GM21737 (cell line): ENCODE results near the gene DNAJB2.
A peak's percentile ranks its signal among the peaks of the same experiment; 100 is the strongest.

Experiments used
- ATAC-seq: cut with Tn5 transposase; IDR thresholded peaks from one replicate; pipeline ENCODE4 v1.9.1; 2021; ENCODE audit warnings: mild to moderate bottlenecking, moderate library complexity; ENCODE audit not compliant: unreplicated experiment

Gene DNAJB2

DNA sequence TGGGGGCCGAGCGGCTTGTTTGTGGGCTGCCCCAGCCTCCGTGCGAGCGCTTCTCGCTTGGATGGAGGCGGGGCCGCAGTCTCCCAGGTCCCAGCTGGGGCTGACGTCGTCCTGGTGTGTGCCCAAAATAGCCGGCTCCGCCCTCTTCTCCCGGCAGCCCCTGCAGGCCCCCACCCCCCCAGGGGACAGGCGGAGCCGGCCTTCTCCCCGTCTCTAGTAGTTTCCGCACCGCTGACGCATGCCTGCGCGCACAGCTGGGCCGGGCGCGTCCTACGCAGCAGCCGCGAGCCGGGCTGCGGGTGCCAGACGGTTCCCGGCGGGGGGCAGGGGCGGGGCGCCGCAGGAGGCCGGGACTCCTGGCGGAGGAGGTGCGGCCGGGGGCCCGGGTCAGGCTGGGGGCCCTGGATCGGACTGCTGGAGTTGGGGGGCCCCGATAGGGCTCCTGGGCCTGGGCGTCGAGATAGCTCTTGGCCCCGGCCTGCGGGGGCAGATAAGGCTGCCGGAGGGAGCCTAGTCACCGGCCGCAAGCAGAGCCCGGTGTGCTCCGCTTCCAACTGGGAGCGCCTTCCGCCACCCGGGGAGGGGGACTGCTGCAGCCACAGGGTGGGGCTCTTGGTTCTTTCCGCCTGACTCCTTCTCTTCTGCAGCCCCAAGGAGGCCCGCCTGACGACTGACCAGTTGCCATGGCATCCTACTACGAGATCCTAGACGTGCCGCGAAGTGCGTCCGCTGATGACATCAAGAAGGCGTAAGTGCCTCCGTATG, at the start of gene DNAJB2:
DNAJB2 (plus strand) TSS at position 216 of the 765 bp plus-strand sequence; CDS start at position 684, 468 bp downstream.
- peak; percentile 85 for ATAC-seq

DNA sequence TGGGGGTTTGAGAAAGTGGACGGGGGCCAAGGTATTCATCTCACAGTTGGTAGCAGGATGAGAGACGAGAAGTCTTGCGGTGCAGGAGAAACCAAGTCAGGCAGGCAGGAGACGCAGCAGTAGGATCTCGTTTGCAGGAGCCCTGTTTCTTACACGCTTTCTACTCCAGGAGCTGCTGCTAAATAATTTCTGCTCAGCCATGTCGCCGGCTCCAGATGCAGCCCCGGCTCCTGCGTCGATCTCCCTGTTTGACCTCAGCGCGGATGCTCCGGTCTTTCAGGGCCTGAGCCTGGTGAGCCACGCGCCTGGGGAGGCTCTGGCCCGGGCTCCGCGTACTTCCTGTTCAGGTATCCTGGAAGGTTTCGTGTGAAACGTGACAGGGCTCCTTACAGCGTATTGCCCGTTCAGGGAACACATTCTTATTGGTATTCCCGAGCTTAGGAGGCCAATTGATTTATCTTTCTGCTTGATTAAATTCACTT, 49.1 kb upstream of the DNAJB2 start:
- ATAC-seq, result no peak

DNA sequence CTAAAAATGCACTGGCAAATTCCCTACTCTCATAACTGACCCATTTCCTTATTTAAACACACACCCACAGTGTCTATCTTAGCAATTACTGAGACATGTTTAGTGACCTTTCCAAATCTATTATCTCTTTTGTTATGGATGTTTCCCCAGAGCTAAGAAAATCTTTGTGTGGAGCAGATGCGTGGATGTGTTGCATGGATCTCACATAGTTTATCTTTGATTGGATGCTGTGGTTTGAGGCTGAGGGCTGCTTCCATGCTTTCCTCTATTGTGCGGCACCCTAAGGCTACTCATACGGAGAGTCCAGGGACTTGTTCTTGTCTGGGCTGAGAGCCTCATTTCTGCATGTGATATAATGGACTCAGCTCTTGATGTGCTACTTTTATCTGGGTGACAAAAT, 44.8 kb upstream of the DNAJB2 start:
- ATAC-seq, result no peak

DNA sequence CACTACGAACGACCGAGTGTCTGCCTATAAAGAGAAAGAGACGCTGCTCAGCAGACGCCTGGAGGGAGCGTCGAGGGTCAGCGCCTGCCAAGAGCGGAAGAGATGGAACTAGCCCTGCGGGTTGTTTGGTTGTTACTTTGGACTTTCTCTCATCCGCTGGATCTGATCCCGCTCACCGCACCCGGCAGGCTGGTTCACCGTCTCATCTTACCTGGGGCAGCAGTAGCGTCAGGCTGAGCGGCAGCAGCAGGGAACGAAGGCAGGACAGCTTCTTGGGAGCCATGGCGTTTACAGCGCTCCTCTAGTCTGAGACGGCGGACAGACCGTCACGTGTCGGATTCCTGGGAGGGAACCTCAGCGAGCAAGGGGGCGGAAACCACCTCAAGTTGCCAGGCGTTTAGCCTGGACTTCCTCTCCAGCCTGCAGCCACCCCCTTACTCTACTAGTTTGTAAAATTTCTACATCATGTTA, 35.8 kb upstream of the DNAJB2 start:
- ATAC-seq, result no peak

DNA sequence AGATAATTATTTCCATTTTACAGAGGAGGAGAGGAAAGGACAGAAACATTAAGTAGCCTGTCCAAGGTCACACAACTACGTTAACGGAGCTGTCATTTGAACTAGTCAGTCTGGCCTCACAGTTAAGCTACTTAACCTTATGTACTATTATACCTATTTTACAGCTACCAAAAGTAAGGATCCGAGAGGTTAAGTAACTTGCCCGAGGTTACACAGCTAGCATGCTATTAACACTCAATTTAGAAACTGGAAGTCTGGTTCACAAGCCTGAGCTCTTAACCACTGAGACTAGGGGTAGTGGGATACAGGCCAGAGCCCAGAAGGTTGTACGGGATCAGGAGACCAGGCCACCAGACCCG, 34.4 kb upstream of the DNAJB2 start:
- ATAC-seq, result no peak

DNA sequence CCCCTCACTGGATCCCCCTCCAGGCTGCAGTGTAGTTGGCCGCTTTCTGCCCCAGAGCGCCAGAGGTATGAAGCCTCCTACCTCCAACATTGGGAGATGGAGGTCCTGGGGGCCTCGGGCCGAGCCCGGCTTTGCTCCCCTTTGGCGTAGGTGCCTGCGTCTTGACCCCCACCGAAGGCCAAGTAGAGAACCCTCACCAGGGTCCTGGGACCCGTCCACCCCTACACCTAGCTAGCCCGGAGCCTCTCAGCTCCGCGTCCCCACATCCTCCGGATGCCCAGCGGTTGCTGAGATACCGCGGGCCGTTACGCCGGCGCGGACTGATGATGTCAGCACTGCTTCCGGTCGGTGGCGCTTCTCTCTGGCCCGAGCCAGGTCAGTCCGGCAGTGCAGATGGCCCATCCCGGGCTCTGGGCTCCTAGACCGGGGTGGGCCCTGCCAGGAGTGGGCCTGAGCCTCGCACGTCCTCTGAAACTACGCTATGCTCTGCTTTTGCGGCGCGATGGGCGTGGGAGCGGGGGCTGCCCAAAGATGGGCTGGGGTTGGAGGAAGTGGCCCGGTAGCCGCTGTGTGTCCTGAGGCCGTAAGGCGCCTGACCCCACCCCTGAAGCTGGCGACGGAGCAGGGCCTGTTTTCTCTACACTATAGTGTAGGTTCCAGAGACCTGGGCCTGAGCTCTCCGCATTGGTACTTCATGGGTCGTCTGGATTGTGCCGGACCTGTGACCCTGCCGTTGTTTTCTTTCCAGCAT, 33.8 kb upstream of the DNAJB2 start, which contains the start of the genes GLB1L and STK16:
GLB1L (minus strand) TSS at position 297 of the 751 bp plus-strand sequence. CDS start 1,871 bp downstream, outside the sequence.
STK16 (plus strand) TSS at position 332 of the 751 bp plus-strand sequence. CDS start 521 bp downstream, outside the sequence.
- ATAC-seq, result peak; percentile 61

DNA sequence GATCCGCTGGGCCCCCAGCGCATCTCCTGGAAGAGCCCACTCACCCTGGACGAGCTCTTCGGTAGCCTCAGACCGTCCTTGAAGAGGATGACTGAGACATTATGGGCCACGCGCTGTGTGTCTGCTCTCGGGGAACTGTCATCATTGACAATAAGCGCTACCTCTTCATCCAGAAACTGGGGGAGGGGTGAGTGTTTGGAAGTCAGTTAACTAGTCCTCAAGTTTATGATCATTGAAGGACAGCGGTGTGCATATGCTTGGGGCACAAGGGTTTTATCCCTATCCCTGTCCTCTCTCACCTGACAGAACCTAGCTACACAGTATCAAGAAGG, 33.3 kb upstream of the DNAJB2 start:
- ATAC-seq, result no peak

DNA sequence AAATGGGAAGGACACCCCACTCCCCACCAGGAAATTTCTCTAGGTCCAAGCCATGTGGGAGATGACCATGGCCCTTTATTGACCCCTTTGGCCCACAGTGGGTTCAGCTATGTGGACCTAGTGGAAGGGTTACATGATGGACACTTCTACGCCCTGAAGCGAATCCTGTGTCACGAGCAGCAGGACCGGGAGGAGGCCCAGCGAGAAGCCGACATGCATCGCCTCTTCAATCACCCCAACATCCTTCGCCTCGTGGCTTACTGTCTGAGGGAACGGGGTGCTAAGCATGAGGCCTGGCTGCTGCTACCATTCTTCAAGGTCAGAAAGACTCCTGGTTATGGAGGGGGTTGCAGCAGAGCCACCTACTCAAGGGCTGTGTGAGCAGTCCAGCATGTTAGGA, 32.6 kb upstream of the DNAJB2 start:
- ATAC-seq, result no peak

DNA sequence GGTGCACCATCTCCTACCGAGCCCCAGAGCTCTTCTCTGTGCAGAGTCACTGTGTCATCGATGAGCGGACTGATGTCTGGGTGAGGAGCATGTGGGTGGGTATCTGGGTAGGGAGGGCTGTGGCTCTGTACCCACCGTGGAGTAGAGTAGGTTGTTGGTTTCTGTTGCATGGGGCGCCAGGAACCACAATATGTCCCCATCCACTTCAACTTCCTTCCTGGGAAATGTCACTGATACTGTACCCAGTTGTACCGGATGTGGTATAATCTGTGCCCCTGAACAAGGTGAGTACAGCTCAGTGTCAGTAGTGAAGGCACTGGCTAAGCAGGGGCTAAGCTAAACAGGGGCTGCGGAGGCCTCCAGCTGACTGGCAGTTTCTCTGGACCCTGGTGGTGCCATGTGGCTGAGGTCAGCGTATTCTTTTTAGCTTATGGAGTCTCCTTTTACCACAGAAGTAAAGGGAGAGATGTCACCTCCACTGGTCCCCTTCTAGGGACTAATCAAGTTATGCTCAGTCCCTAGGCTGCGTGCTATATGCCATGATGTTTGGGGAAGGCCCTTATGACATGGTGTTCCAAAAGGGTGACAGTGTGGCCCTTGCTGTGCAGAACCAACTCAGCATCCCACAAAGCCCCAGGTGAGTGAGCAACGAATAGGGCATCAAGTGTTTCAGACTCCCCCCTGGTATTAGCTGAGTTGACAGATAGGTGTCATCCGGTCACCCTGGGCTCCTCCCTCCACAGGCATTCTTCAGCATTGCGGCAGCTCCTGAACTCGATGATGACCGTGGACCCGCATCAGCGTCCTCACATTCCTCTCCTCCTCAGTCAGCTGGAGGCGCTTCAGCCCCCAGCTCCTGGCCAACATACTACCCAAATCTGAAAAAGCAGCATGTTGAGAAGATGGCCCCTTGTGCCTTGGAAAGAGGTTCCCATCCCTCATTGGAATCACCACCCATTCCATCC, 31.2 kb upstream of the DNAJB2 start:
- ATAC-seq, result no peak

DNA sequence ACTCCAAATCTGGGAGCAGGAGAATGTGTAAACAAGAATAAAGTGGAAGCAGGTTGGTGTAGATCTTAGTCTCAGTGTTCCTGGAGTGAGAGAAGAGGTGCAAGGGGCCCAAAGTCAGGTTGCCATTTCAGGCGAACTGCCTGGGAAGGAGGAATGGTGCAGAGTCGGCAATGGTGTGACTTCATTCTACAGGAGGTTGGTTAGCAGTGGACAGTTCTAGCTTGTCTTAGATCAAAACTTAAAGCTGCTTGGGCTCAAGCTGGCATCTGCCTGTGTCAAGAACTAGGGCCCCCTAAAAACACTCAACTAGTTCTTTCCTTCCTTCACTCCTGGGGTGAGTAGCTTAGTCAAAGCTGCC, 30.3 kb upstream of the DNAJB2 start:
- ATAC-seq, result no peak

DNA sequence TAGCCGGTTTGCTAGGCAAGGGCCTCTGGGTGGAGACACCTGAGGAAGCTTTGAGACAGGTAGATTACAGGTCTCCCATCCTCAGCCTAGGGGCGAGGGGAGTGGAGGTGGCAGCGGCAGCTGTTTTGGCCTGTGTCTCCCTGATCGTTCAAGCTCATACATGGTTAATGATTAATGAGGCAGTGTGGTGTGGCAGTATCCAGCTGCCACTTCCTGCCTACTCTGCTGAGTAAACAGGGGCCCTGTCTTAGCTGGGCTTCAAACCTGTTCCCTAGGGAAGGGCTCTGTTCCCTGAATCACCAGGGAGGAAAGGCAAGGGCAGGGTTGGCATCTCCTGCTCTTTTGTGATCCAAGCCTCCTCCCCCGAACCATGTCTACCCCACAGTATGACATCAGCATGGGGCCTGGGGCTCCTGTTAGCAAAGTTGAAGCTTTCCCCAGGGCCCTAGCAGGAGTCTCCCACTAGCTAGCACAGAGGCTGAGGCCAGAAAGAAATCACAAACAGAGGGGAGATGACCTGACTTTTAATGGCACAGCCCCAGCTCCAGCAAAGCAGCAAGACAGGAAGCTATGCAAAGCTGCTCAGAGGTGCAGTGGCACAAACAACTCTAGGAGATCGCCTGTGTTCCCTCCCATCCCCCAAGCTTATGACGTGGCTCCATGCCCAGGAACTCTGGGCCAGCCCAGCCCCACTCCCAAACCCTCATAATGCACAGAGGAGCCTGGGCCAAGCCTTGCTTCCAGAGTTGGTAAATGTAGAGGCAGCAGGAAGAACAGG, 29.8 kb upstream of the DNAJB2 start:
- peak; percentile 41 for ATAC-seq

DNA sequence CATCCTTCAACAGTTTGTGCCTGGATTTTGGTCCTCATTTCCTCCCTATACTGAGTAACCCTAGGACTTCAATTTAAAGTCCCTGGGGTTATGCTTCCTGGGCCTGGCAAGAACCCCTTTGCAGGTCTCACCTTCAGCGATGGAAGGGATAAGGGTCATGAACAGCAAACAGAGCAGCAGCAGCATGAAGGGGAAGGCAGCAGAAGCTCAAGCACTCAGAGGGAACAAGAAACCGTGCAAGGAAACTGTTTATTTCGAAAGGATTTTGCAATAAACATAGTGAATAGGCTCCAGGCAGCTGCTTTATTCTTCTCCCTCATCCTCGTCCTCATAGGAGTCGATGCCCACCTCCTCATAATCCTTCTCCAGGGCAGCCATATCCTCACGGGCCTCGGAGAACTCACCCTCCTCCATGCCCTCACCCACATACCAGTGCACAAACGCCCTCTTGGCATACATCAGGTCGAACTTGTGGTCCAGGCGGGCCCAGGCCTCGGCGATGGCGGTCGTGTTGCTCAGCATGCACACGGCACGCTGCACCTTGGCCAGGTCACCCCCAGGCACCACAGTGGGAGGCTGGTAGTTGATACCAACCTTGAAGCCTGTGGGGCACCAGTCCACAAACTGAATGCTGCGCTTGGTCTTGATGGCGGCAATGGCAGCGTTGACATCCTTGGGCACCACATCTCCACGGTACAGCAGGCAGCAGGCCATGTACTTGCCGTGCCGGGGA, 29.0 kb upstream of the DNAJB2 start:
- ATAC-seq, result no peak

DNA sequence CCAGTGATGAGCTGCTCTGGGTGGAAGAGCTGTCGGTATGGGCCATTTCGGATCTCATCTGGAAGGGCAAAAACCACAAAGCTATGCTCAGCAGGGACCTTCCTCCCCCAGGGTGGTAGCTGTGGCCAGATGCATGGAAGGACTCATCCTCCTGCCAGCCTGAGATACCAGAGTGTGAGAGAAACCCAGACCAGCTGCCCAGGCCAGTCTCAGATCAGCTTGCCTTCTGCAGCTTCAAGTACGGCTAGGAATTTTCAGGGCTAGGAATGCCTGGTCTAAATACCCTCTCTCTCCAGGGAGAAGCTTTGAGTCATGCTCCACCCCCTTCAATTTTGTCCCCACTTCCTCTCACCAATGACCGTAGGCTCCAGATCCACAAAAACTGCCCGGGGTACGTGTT, 27.5 kb upstream of the DNAJB2 start:
- no peak for ATAC-seq

DNA sequence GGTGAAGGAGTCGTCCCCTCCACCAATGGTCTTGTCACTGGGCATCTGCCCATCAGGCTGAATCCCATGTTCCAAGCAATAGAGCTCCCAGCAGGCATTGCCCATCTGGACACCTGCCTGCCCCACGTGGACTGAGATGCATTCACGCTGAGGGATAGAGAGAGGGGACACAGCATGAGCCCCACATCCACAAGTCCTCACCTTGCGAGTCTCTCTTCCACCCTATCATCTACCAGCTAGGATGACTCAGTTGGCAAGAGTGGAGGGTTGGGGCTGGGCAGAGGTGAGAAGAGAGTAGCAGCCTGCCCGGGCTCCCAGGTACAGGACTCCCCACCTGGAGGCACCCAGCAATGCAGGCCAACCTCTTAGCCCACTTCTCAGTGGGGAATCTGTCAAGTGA, 27.1 kb upstream of the DNAJB2 start:
- no peak for ATAC-seq

DNA sequence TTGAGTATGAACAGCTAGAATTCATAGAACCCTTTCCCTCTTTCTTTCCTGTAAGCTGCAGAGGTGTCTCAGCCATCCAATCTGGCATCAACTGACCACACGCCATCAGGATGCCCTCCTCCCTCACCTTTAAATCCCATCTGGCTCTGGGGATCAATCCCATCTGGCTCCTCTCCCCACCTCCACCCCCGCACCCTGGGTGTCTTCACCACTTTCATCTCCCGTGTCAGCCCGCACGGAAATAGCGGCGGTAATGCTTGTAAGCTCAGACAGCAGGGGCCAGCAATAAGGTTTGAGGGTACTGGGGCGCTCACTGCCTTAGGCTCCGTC, 26.6 kb upstream of the DNAJB2 start:
- ATAC-seq, result no peak

DNA sequence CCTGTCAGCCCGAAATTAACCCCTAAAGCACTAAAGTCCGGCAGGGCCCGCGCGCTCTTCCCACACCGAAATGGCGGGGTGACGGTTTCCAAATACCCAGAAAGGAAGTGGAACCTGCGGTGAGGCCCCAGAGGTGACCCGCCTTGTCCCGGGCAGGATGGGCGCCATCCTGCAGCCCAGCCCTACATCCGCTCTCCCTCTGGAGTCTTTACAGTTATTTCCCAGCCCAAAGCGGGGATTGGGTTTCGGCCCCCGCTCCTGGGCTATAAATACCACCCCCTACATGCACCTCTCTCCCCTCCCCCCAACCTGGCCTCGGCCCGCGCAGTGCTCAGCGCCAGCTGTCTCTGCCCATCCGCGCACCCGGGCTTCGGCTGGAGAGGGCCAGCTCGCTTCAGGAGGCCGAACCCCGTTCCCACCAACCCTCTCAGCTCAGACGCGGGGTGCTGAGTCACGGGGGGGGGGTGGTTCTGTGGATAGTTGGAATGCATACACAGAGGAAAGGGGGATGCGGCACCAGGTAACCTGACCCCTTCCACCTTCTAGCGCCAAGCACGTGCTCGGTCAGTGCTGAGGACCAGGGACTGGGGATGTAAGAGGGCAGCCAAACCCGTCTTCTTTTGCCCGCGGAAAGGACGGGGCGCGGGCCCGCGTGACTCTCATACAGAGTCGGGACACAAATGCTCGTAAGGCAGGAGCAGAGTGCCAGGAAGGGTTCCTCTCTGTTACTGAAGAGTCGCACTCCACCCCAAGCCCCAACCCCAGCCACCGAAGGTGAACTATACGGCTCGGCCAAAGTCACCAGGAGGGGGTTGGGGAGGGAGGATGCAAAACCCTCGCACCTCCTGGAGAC, 26.0 kb upstream of the DNAJB2 start, which contains the start of gene TUBA4B:
TUBA4B (plus strand) TSS at position 344 of the 853 bp plus-strand sequence; CDS start at position 509, 165 bp downstream.
- no peak for ATAC-seq

DNA sequence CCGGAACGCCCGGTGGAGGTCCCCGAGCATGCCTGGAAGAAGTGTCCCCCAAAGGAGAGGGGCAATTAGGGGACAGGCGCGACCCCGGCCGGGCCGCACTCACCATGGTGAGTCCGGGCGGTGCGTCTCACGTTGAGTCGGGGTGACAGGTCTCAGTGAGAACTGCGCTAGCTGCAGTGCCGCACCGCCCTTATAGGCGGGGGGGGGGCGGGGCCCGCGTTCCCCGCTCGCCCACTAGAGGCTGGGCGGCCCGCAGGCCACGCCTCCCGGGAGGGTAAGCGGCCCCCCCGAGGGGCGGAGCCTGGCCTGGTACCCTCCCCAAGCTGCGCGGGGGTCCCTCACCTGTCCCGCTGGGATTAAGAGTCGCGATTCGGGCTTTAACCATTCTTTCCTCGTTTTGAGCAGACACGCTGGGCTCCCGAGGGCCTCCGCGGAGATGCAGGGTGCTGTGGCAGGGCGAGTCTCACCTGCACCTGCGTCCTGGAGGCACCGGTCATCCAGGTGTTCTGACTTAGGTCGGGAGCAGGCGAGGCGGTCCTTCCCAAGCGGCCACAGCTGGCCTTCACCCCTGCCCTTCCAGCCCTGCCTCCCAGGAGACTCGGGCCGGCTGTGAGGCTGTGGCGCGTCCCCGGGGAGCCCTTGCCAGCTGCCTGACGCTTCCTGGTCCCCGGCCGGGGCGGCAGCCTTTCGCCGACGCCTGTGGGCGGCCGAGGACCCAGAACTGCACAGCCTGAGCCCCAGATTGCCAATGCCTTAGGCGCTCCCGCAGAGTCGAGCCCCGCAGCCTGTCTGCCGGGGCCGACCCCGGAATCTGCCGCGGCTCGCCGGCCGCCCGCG, 25.2 kb upstream of the DNAJB2 start, which contains the start of gene TUBA4A:
TUBA4A (minus strand) TSS at position 166 of the 837 bp plus-strand sequence; CDS start at position 106, 60 bp downstream.
- peak; percentile 45 for ATAC-seq
